ENCODE data around the gene BRF1. TPM values are rescaled to one million over a fixed set of nuclear protein-coding genes. Genes with fewer than 3 reads are reported as not detected.

The BRF1 gene
- total RNA-seq, 1 donor from 2014 or later = 51.1 TPM

GRCh38 chr14:105200074-105200473 is 100.7 kb downstream of the BRF1 start:
- Mint-ChIP-seq H3K9me3 (no peaks in the 10 kb centered on the region), H3K36me3 (ENCODE audit: low read depth) (no peaks in the 10 kb centered on the region), H3K27me3 (ENCODE audit: low read depth) (peaks cover 21% of the 10 kb centered on the region), H3K4me1 (peaks cover 14% of the 10 kb centered on the region), H3K4me3 (peak overlapping the region; percentile 23), H3K27ac (ENCODE audit: unreplicated experiment) (no peak overlapping the region)
- no peak for DNase-seq (ENCODE audit: low read depth, low spot score)
- TF ChIP-seq CTCF (conservative IDR thresholded peaks at IDR 0.05) = no peak

- H3K9me3 Mint-ChIP-seq = no peaks in the 10 kb centered on the region
- no peak overlapping the region for H3K27ac Mint-ChIP-seq (ENCODE audit: unreplicated experiment)
- H3K4me1 Mint-ChIP-seq = peaks cover 20% of the 10 kb centered on the region
- peaks cover 28% of the 10 kb centered on the region for H3K27me3 Mint-ChIP-seq (ENCODE audit: low read depth)
- H3K4me3 Mint-ChIP-seq = peak overlapping the region; percentile 38
- no peaks in the 10 kb centered on the region for H3K36me3 Mint-ChIP-seq (ENCODE audit: low read depth)
- no peak for DNase-seq (ENCODE audit: low read depth, low spot score)
- TF ChIP-seq CTCF (conservative IDR thresholded peaks at IDR 0.05) = no peak
These were observed 101.7 kb downstream of the BRF1 start for GRCh38 chr14:105199093-105199492.

DNA sequence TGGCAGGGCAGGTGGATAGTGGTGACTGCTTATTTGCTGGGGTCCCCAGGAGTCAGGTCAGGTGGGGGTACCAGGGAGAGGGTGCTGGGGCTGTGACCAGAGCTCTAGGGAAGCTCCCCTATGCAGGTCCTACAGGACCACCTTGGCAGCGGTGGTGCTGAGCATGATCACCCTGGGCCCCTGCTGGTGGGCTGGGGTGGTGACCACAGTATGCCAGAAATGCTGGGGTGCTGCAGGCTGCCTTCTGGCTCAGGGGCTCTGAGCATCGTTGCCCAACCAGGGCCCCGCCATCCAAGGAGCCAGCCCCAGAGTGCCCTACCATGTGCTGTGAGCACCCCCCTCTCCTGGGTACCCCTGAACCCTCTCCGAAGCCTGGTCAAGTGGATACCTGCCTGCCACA is 102.2 kb downstream of the BRF1 start:
- no peaks in the 10 kb centered on the region for H3K36me3 Mint-ChIP-seq (ENCODE audit: low read depth)
- H3K9me3 Mint-ChIP-seq = no peaks in the 10 kb centered on the region
- peak overlapping the region; percentile 38 for H3K4me3 Mint-ChIP-seq
- no peak overlapping the region for H3K27ac Mint-ChIP-seq (ENCODE audit: unreplicated experiment)
- no peak for DNase-seq (ENCODE audit: low read depth, low spot score)
- peaks cover 24% of the 10 kb centered on the region for H3K4me1 Mint-ChIP-seq
- TF ChIP-seq CTCF (conservative IDR thresholded peaks at IDR 0.05) = peak; percentile 43
- peaks cover 33% of the 10 kb centered on the region for H3K27me3 Mint-ChIP-seq (ENCODE audit: low read depth)

- no peaks in the 10 kb centered on the region for H3K36me3 Mint-ChIP-seq (ENCODE audit: low read depth)
- no peak overlapping the region for H3K4me3 Mint-ChIP-seq
- H3K4me1 Mint-ChIP-seq = peaks cover 28% of the 10 kb centered on the region
- no peak for TF ChIP-seq CTCF (conservative IDR thresholded peaks at IDR 0.05)
- no peaks in the 10 kb centered on the region for H3K9me3 Mint-ChIP-seq
- H3K27me3 Mint-ChIP-seq (ENCODE audit: low read depth) = peaks cover 32% of the 10 kb centered on the region
- DNase-seq (ENCODE audit: low read depth, low spot score) = no peak
- no peak overlapping the region for H3K27ac Mint-ChIP-seq (ENCODE audit: unreplicated experiment)
These were observed 103.6 kb downstream of the BRF1 start for GRCh38 chr14:105197211-105197641.

DNA sequence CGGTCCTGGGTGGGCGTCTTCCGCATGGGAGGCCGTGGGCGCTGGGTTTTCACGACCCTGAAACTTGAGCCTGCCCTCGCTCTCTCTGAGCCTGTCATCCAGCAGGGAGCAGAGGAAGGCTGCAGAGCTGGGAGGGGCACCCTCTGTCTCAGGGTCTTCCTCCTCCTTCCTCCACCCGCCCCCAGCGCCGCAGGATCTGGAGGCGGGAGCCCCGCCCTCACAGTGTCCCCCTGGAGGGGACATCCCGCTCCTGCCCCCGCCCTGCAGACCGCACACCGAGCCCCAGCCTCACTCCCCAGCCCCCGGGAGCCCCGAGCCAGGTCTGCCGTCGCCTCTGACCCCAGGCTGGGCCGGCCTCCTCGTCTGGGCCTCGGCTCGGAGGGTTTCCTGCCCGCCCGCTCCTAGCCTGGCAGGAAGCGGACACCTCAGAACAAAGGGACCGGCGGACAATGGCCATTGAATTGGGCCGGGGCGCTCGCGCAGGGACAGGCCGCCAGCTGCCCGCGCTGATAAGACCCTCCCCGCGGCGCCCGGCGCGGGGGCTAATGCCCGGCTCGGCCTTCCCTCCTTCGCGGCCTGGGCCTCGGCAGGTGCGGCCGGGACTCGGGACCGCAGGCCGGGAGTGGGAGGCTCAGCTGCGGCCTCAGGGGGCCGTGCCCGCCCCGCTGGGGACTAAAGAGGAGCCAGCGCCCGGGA is 104.4 kb downstream of the BRF1 start:
- peaks cover 32% of the 10 kb centered on the region for H3K27me3 Mint-ChIP-seq (ENCODE audit: low read depth)
- peak overlapping the region; percentile 31 for H3K4me3 Mint-ChIP-seq
- no peaks in the 10 kb centered on the region for H3K36me3 Mint-ChIP-seq (ENCODE audit: low read depth)
- H3K27ac Mint-ChIP-seq (ENCODE audit: unreplicated experiment) = no peak overlapping the region
- no peak for TF ChIP-seq CTCF (conservative IDR thresholded peaks at IDR 0.05)
- peak; percentile 63 for DNase-seq (ENCODE audit: low read depth, low spot score)
- peaks cover 24% of the 10 kb centered on the region for H3K4me1 Mint-ChIP-seq
- no peaks in the 10 kb centered on the region for H3K9me3 Mint-ChIP-seq
